ENCODE data around the gene KRT82.
"Not testable (repeated sequence)": the region's sequence is repeated elsewhere in the genome, so short reads cannot be mapped to it uniquely, and the experiment has no call there.

KRT82 gene

GRCh38 chr12:52347551-52348510 lies 58.3 kb downstream of the KRT82 start:
- in situ Hi-C loops (cut with MboI; ENCODE audit: low sequenced_read_pairs), result no loop called here

GRCh38 chr12:52347016-52347415 lies 59.1 kb downstream of the KRT82 start:
- in situ Hi-C loops (cut with MboI; ENCODE audit: low sequenced_read_pairs), result no loop called here

- in situ Hi-C loops (cut with MboI; ENCODE audit: low sequenced_read_pairs), result no loop called here
These were observed 59.5 kb downstream of the KRT82 start for GRCh38 chr12:52346593-52346992.

GRCh38 chr12:52345041-52345440 lies 61.1 kb downstream of the KRT82 start:
- in situ Hi-C loops (cut with MboI; ENCODE audit: low sequenced_read_pairs), result not testable (repeated sequence)

- in situ Hi-C loops (cut with MboI; ENCODE audit: low sequenced_read_pairs), result no loop called here
These were observed 62.0 kb downstream of the KRT82 start for GRCh38 chr12:52344111-52344510.
